Activated B cell treated with CpG ODN at 0.5 μM for 24 hours (primary cell): ENCODE results near the gene ZSCAN21. TPM values are rescaled to one million over a fixed set of nuclear protein-coding genes. Genes with fewer than 3 reads are reported as not detected.

Experiments
- ATAC-seq: fragments of 200-7000 bp; cut with Tn5 transposase; one replicate; pipeline ENCODE4 v1.10.0; 2021; ENCODE audit warnings: low read depth, mild to moderate bottlenecking, moderate library complexity
- CTCF ChIA-PET: fragments of 350-600 bp; sonication (Branson Sonifier 250); formaldehyde crosslinking; loops from one replicate; lab custom pipeline; 2021; ENCODE audit warnings: antibody characterized with exemption; lab: Charles Lee
- POLR2A ChIA-PET: fragments of 350-600 bp; sonication (Branson Sonifier 250); formaldehyde crosslinking; loops from one replicate; lab custom pipeline; 2021; ENCODE audit warnings: antibody characterized with exemption; lab: Charles Lee
- DNase-seq: peaks from one replicate; pipeline ENCODE4 v3.0.0; 2022
- H3K27ac Mint-ChIP-seq: one replicate; pipeline ENCODE4 v1.8.0; 2020; ENCODE audit warnings: mixed read lengths
- H3K27me3 Mint-ChIP-seq: one replicate; pipeline ENCODE4 v1.8.0; 2021; ENCODE audit warnings: mixed read lengths
- H3K36me3 Mint-ChIP-seq: one replicate; pipeline ENCODE4 v1.8.0; 2021; ENCODE audit warnings: low read depth, mixed read lengths
- H3K4me1 Mint-ChIP-seq: one replicate; pipeline ENCODE4 v1.8.0; 2021; ENCODE audit warnings: mixed read lengths
- H3K4me3 Mint-ChIP-seq: one replicate; pipeline ENCODE4 v1.8.0; 2020; ENCODE audit warnings: mild to moderate bottlenecking, mixed read lengths
- H3K9me3 Mint-ChIP-seq: one replicate; pipeline ENCODE4 v1.8.0; 2020; ENCODE audit warnings: mixed read lengths
- CTCF ChIP-seq: fragments of 200-600 bp; IDR thresholded peaks from one replicate; pipeline ENCODE4 v1.8.0; 2022; ENCODE audit warnings: antibody characterized with exemption, mild to moderate bottlenecking
- intact Hi-C: fragments of 100-400 bp; cut with micrococcal nuclease; formaldehyde crosslinking; loops from one replicate; pipeline ENCODE4 v1.15.1; 2024
- total RNA-seq: library from RNA; stranded (reverse); gene quantifications from 2 replicates; pipeline ENCODE4 v1.2.3, GENCODE V29; 2022

Gene ZSCAN21
- total RNA-seq, 1 donor from 2014 or later, result 11.3 TPM

GRCh38 chr7:100089458-100090196, 40.1 kb downstream of the ZSCAN21 start:
- intact Hi-C loops, result loop anchor here (10.0 kb wide), 3 partner anchors 585 to 1165 kb away; partner anchors contain the start of genes GNB2 and ZNF789
- H3K36me3 Mint-ChIP-seq, result peaks cover 54% of the 10 kb centered on the region
- CTCF ChIA-PET, result interaction anchor here (1.1 kb wide), 1 partner anchor 11 kb away, joined by 4 read pairs; the partner anchor contains the start of gene MCM7
- POLR2A ChIA-PET, result interaction anchor here (0.6 to 4.7 kb wide), 6 partner anchors 11 to 152 kb away, joined by 3 to 48 read pairs (median 4); partner anchors contain the start of genes AP4M1, MBLAC1 and MCM7
- H3K4me1 Mint-ChIP-seq, result peaks cover 18% of the 10 kb centered on the region
- H3K4me3 Mint-ChIP-seq, result peak overlapping the region; percentile 89
- H3K27me3 Mint-ChIP-seq, result no peaks in the 10 kb centered on the region
- H3K9me3 Mint-ChIP-seq, result no peaks in the 10 kb centered on the region
- ATAC-seq, result no peak
- H3K27ac Mint-ChIP-seq, result peak overlapping the region; percentile 84
- no peak for TF ChIP-seq CTCF
- DNase-seq, result no peak

GRCh38 chr7:100090527-100091410, 41.2 kb downstream of the ZSCAN21 start:
- Mint-ChIP-seq H3K9me3 (no peaks in the 10 kb centered on the region), H3K4me3 (no peak overlapping the region), H3K27ac (peak overlapping the region; percentile 37), H3K36me3 (peaks cover 65% of the 10 kb centered on the region), H3K27me3 (no peaks in the 10 kb centered on the region), H3K4me1 (peaks cover 18% of the 10 kb centered on the region)
- intact Hi-C loops, result no loop called here
- TF ChIP-seq CTCF, result no peak
- no peak for ATAC-seq
- ChIA-PET POLR2A (interaction anchor here (0.8 to 4.7 kb wide), 3 partner anchors 8 to 145 kb away, joined by 3 to 48 read pairs (median 5); partner anchors contain the start of genes AP4M1 and MCM7), CTCF (interaction anchor here (1.1 kb wide), 1 partner anchor 10 kb away, joined by 4 read pairs; the partner anchor contains the start of gene MCM7)
- DNase-seq, result no peak

GRCh38 chr7:100091411-100092181, 42.0 kb downstream of the ZSCAN21 start:
- intact Hi-C loops, result no loop called here
- Mint-ChIP-seq H3K36me3 (peaks cover 73% of the 10 kb centered on the region), H3K4me3 (no peak overlapping the region)

GRCh38 chr7:100093054-100093453, 43.5 kb downstream of the ZSCAN21 start:
- POLR2A ChIA-PET, result interaction anchor here (0.5 to 1.0 kb wide), 2 partner anchors 28 to 51 kb away, joined by 3 to 4 read pairs; no protein-coding TSS in a partner anchor
- no peaks in the 10 kb centered on the region for H3K9me3 Mint-ChIP-seq
- intact Hi-C loops, result no loop called here

More at GRCh38 chr7:100091411-100092181, 42.0 kb downstream of the ZSCAN21 start:
- DNase-seq (no peak), ATAC-seq (no peak)
- CTCF ChIA-PET, result no interaction called here
- POLR2A ChIA-PET, result interaction anchor here (0.7 to 1.1 kb wide), 3 partner anchors 9 to 29 kb away, joined by 4 read pairs; partner anchors contain the start of genes AP4M1 and MCM7
- TF ChIP-seq CTCF, result no peak
- H3K27me3 Mint-ChIP-seq, result no peaks in the 10 kb centered on the region
- H3K4me1 Mint-ChIP-seq, result peaks cover 18% of the 10 kb centered on the region
- no peaks in the 10 kb centered on the region for H3K9me3 Mint-ChIP-seq
- no peak overlapping the region for H3K27ac Mint-ChIP-seq

More at GRCh38 chr7:100093054-100093453, 43.5 kb downstream of the ZSCAN21 start:
- Mint-ChIP-seq H3K27me3 (no peaks in the 10 kb centered on the region), H3K36me3 (peaks cover 86% of the 10 kb centered on the region), H3K4me3 (no peak overlapping the region), H3K27ac (no peak overlapping the region), H3K4me1 (peaks cover 13% of the 10 kb centered on the region)
- ATAC-seq (no peak), DNase-seq (no peak)
- TF ChIP-seq CTCF, result no peak
- CTCF ChIA-PET, result no interaction called here
